HepG2 (cell line): Measurements from ENCODE around the gene PLSCR1. TPM values are rescaled to one million over a fixed set of nuclear protein-coding genes. Genes with fewer than 3 reads are reported as not detected.

Source experiments
- ATAC-seq: fragments of 200-7000 bp; cut with Tn5 transposase; 3 replicates; pipeline ENCODE4 v1.9.1; 2020; ENCODE audit warnings: mild to moderate bottlenecking, moderate library complexity
- BruUV-seq: library from RNA; stranded (reverse); fragments of 400-500 nt; replicated peaks from 2 replicates; lab custom pipeline; 2021; lab: Mats Ljungman, UMichigan
- CTCF ChIA-PET: fragments of 300-600 bp; formaldehyde crosslinking; extraction: SDS; loops from one replicate; lab custom pipeline; 2021; ENCODE audit warnings: low total read pairs, inconsistent platforms, low intra/inter-chr PET ratio; lab: Yijun Ruan, JAX
- POLR2A ChIA-PET: fragments of 350-600 bp; sonication (Branson Sonifier 250); formaldehyde crosslinking; loops from one replicate; lab custom pipeline; 2020; ENCODE audit warnings: antibody characterized with exemption, inconsistent platforms; lab: Yijun Ruan, JAX
- DNase-seq: peaks from one replicate; pipeline ENCODE4 v3.0.0-alpha.2; 2015; ENCODE audit warnings: low spot score
- FAIRE-seq: peaks from 3 replicates; lab custom pipeline; 2011; peaks lifted over from hg19 to GRCh38; lab: Jason Lieb, UNC
- H2AFZ ChIP-seq: one replicate; pipeline ENCODE4 v1.6.1; 2011; ENCODE audit warnings: low read length, inconsistent platforms
- H3K27ac ChIP-seq: fragments of 300-600 bp; 3 replicates; pipeline ENCODE4 v1.8.0; 2011; ENCODE audit warnings: mixed run types, mild to moderate bottlenecking, mixed read lengths, low read length, inconsistent platforms; ENCODE audit not compliant: insufficient read depth; ENCODE audit errors: extremely low read length
- H3K27me3 ChIP-seq, 2 experiments: fragments of 200-600 bp in 1 of 2; 2 replicates in 1 of 2; 3 replicates in 1 of 2; pipeline versions ENCODE4 v1.6.0 to v1.8.0; 2011; ENCODE audit warnings: low read length in 2 of 2, mild to moderate bottlenecking in 2 of 2, moderate library complexity in 2 of 2, inconsistent platforms in 1 of 2; ENCODE audit not compliant: insufficient read depth in 2 of 2, control insufficient read depth in 1 of 2
- H3K36me3 ChIP-seq, 2 experiments: fragments of 200-600 bp in 1 of 2; replicated peaks in 1 of 2; 2 replicates in 1 of 2; 3 replicates in 1 of 2; pipeline versions ENCODE4 v1.5.1 to v1.8.0; 2011; ENCODE audit warnings: low read length in 2 of 2, inconsistent platforms in 1 of 2; ENCODE audit not compliant: insufficient read depth in 2 of 2, control insufficient read depth in 1 of 2
- H3K4me1 ChIP-seq: 2 replicates; pipeline ENCODE4 v1.5.1; 2012; ENCODE audit warnings: low read length, inconsistent platforms; ENCODE audit not compliant: insufficient read depth
- H3K4me2 ChIP-seq: 2 replicates; pipeline ENCODE4 v1.6.0; 2011; ENCODE audit warnings: low read depth, low read length, inconsistent platforms
- H3K4me3 ChIP-seq, 3 experiments: fragments of 200-600 bp in 1 of 3; sonication (generic), shearing (Covaris generic) in 1 of 3; replicated peaks in 1 of 3; 2 replicates each; pipeline ENCODE4 v1.5.1; 2011 to 2016; ENCODE audit warnings: low read length in 3 of 3, inconsistent platforms in 2 of 3, low read depth in 2 of 3, mild to moderate bottlenecking in 2 of 3, control low read depth in 1 of 3, mixed read lengths in 1 of 3; ENCODE audit not compliant: insufficient read depth in 1 of 3
- H3K79me2 ChIP-seq: one replicate; pipeline ENCODE4 v1.6.1; 2011; ENCODE audit warnings: low read length, inconsistent platforms; ENCODE audit not compliant: insufficient read depth
- H3K9ac ChIP-seq: 2 replicates; pipeline ENCODE4 v1.6.0; 2011; ENCODE audit warnings: mild to moderate bottlenecking, low read depth, low read length, inconsistent platforms; ENCODE audit not compliant: insufficient read depth
- H3K9me3 ChIP-seq: 2 replicates; pipeline ENCODE4 v1.5.1; 2012; ENCODE audit warnings: mild to moderate bottlenecking, low read length
- H4K20me1 ChIP-seq: 2 replicates; pipeline ENCODE4 v1.6.0; 2011; ENCODE audit warnings: inconsistent platforms, mild to moderate bottlenecking, low read length, moderate library complexity; ENCODE audit not compliant: insufficient read depth
- FOXC1 ChIP-seq: sonication (generic); formaldehyde crosslinking; IDR thresholded peaks from 2 replicates; pipeline ENCODE4 v1.8.0; 2022; ENCODE audit warnings: mild to moderate bottlenecking, missing genetic modification reagents, borderline replicate concordance
- MAFF ChIP-seq: IDR thresholded peaks from 2 replicates; pipeline ENCODE4 v1.6.1; 2011; ENCODE audit warnings: low read depth, low read length, improper control_type of control experiment
- MAFK ChIP-seq, 2 experiments: IDR thresholded peaks in 1 of 2; conservative IDR thresholded peaks in 1 of 2; 2 replicates each; pipeline ENCODE4 v1.6.1; 2011; ENCODE audit warnings: improper control_type of control experiment in 2 of 2, low read length in 2 of 2
- PAF1 ChIP-seq: IDR thresholded peaks from 2 replicates; pipeline ENCODE4 v1.6.1; 2016; ENCODE audit warnings: missing genetic modification reagents, missing compliant biosample characterization
- PHB2 ChIP-seq: fragments of 450-650 bp; IDR thresholded peaks from 2 replicates; pipeline ENCODE4 v1.6.1; 2018; ENCODE audit not compliant: partially characterized antibody
- SIN3A ChIP-seq: IDR thresholded peaks from 2 replicates; pipeline ENCODE4 v1.6.1; 2011; ENCODE audit warnings: low read depth, mild to moderate bottlenecking, control low read depth, low read length, borderline replicate concordance
- TMF1 ChIP-seq: sonication (generic); formaldehyde crosslinking; IDR thresholded peaks from 2 replicates; pipeline ENCODE4 v1.8.1; 2022; ENCODE audit warnings: low read depth, missing genetic modification reagents
- ZNF446 ChIP-seq: sonication (generic); formaldehyde crosslinking; IDR thresholded peaks from 2 replicates; pipeline ENCODE4 v1.5.0; 2020; ENCODE audit warnings: mild to moderate bottlenecking, missing genetic modification reagents
- WGBS: methylation state at CpG from one replicate; pipeline ENCODE4 v1.1.6; 2017; ENCODE audit warnings: low lambda C conversion rate; 5-methylcytosine and 5-hydroxymethylcytosine counted together
- in situ Hi-C: cut with HindIII; loops from 2 replicates; pipeline ENCODE4 v1.10.0; 2017; ENCODE audit warnings: low pct_unique_long_range_greater_than_20kb; ENCODE audit not compliant: extremely low pct_ligation_motif_present
- intact Hi-C: fragments of 100-400 bp; cut with micrococcal nuclease; formaldehyde crosslinking; loops from one replicate; pipeline ENCODE4 v1.10.0; 2022; ENCODE audit not compliant: unreplicated experiment
- polyA plus RNA-seq, 8 experiments: library from polyadenylated mRNA; depleted of rRNA in 3 of 8; stranded (reverse) in 7 of 8; unstranded in 1 of 8; fragments of >200 nt; fragmentation: Illumina TruSeq in 4 of 8; extraction: Trizol in 4 of 8; gene quantifications; 2 replicates each; pipeline versions ENCODE4 v1.2.1 to v1.2.3, GENCODE V29; 2011 to 2016; ENCODE audit warnings: low read depth in 4 of 8, missing spikeins in 1 of 8, mixed read lengths in 1 of 8; ENCODE audit not compliant: insufficient read depth in 1 of 8
- total RNA-seq, 5 experiments: library from RNA; depleted of rRNA; stranded (reverse); fragments of >200 nt; fragmentation: Illumina TruSeq; extraction: Trizol; gene quantifications; 2 replicates each; pipeline ENCODE4 v1.2.3, GENCODE V29; 2016; ENCODE audit warnings: low read depth in 1 of 5
- TF ChIP-seq, protein P1 (sequence below): sonication (generic); formaldehyde crosslinking; IDR thresholded peaks from 2 replicates; pipeline ENCODE4 v1.5.1; 2020; ENCODE audit warnings: mild to moderate bottlenecking, missing genetic modification reagents, moderate library complexity
- TF ChIP-seq, protein P2 (sequence below): sonication (generic); formaldehyde crosslinking; IDR thresholded peaks from 2 replicates; pipeline ENCODE4 v1.4.0; 2020; ENCODE audit warnings: mild to moderate bottlenecking, missing genetic modification reagents
- TF ChIP-seq, protein P3 (sequence below): sonication (generic); formaldehyde crosslinking; IDR thresholded peaks from 2 replicates; pipeline ENCODE4 v1.4.0; 2020; ENCODE audit warnings: missing genetic modification reagents, mild to moderate bottlenecking, borderline replicate concordance
- TF ChIP-seq, protein P4 (sequence below): sonication (generic); formaldehyde crosslinking; IDR thresholded peaks from 2 replicates; pipeline ENCODE4 v1.8.0; 2022; ENCODE audit warnings: missing genetic modification reagents, mild to moderate bottlenecking, moderate library complexity, borderline replicate concordance

The PLSCR1 gene
- total and polyA plus RNA-seq, 2 of the 13 experiments (the other 11 are each of a cell fraction or from before 2014, with no cell fraction given) = 33.8 to 34.1 TPM

DNA sequence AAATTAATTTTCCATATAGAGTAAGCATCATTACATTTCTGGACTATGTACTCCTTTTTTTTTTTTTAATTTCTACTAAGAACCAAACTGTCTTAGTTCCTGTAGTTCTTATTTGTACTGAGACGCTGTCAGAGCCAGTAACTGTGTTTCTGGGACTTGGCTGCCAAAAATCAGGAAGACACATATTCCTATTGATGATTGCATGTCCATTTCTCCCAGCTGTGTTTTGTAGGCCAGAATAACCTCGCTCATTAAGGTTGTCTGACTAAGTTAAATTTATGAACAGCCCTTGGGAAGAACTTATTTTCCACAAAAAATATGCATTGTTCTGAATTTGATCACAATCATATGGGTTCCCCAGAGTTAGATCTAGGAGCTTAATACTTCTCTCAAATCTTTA, 31.2 kb upstream of the PLSCR1 start (continued):
- TF ChIP-seq, protein P1, sequence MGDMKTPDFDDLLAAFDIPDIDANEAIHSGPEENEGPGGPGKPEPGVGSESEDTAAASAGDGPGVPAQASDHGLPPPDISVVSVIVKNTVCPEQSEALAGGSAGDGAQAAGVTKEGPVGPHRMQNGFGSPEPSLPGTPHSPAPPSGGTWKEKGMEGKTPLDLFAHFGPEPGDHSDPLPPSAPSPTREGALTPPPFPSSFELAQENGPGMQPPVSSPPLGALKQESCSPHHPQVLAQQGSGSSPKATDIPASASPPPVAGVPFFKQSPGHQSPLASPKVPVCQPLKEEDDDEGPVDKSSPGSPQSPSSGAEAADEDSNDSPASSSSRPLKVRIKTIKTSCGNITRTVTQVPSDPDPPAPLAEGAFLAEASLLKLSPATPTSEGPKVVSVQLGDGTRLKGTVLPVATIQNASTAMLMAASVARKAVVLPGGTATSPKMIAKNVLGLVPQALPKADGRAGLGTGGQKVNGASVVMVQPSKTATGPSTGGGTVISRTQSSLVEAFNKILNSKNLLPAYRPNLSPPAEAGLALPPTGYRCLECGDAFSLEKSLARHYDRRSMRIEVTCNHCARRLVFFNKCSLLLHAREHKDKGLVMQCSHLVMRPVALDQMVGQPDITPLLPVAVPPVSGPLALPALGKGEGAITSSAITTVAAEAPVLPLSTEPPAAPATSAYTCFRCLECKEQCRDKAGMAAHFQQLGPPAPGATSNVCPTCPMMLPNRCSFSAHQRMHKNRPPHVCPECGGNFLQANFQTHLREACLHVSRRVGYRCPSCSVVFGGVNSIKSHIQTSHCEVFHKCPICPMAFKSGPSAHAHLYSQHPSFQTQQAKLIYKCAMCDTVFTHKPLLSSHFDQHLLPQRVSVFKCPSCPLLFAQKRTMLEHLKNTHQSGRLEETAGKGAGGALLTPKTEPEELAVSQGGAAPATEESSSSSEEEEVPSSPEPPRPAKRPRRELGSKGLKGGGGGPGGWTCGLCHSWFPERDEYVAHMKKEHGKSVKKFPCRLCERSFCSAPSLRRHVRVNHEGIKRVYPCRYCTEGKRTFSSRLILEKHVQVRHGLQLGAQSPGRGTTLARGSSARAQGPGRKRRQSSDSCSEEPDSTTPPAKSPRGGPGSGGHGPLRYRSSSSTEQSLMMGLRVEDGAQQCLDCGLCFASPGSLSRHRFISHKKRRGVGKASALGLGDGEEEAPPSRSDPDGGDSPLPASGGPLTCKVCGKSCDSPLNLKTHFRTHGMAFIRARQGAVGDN = no peak
- no peak for TF ChIP-seq SIN3A
- TF ChIP-seq PAF1 = no peak
- no peak for TF ChIP-seq PHB2
- TF ChIP-seq ZNF446 = no peak
- TF ChIP-seq, protein P2, sequence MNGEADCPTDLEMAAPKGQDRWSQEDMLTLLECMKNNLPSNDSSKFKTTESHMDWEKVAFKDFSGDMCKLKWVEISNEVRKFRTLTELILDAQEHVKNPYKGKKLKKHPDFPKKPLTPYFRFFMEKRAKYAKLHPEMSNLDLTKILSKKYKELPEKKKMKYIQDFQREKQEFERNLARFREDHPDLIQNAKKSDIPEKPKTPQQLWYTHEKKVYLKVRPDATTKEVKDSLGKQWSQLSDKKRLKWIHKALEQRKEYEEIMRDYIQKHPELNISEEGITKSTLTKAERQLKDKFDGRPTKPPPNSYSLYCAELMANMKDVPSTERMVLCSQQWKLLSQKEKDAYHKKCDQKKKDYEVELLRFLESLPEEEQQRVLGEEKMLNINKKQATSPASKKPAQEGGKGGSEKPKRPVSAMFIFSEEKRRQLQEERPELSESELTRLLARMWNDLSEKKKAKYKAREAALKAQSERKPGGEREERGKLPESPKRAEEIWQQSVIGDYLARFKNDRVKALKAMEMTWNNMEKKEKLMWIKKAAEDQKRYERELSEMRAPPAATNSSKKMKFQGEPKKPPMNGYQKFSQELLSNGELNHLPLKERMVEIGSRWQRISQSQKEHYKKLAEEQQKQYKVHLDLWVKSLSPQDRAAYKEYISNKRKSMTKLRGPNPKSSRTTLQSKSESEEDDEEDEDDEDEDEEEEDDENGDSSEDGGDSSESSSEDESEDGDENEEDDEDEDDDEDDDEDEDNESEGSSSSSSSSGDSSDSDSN (CRISPR knock-in tag) = no peak

DNA sequence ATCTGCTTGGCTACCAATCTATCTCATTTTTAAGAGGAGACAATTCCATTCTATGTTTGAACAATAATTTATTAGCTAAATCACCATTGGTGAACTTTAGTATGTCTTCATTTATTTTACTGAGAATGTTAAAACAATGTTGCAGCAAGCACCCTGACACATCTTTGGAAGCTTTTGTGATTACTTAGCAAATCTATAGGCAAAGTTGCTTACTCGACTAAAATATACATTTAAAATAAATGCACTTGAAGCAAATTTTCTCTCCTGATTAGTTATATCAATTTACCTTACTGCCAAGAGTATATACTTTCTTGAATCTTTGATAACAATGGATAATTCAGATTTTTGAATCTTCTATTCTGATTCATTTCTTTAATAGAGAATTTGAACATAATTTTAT, 29.8 kb upstream of the PLSCR1 start:
- no peak for DNase-seq
- intact Hi-C loops (no loop called here), in situ Hi-C loops (loop anchor here (10.0 kb wide), 2 partner anchors 239 to 509 kb away; no protein-coding TSS in a partner anchor)
- FAIRE-seq = no peak
- Histone ChIP-seq H3K79me2 (no peaks in the 10 kb centered on the region), H3K27ac (no peak overlapping the region), H3K27me3 (0 out of 5 replicates have a peak, but pooled peaks cover 0 to 3% of the 10 kb centered on the region in 2 experiments), H3K4me2 (no peak overlapping the region), H3K9ac (no peak overlapping the region), H3K4me3 (no peak overlapping the region), H4K20me1 (no peaks in the 10 kb centered on the region), H3K9me3 (no peaks in the 10 kb centered on the region), H3K36me3 (no peaks in the 10 kb centered on the region), H2AFZ (no peak overlapping the region), H3K4me1 (no peaks in the 10 kb centered on the region)
- no peak for ATAC-seq
- ChIA-PET POLR2A (interaction anchor here (1.5 kb wide), 1 partner anchor 29 kb away, joined by 3 read pairs; the partner anchor contains the start of gene PLSCR1), CTCF (no interaction called here)
- TF ChIP-seq TMF1 (CRISPR knock-in tag) (no peak), MAFK (conservative IDR thresholded peaks at IDR 0.05 in 1 of 2, IDR thresholded peaks at IDR 0.05 in 1 of 2; ENCODE audit: low read length in 2 of 2) (peak; percentile 73 to 82), MAFF (peak; percentile 85), FOXC1 (CRISPR knock-in tag) (no peak)
- TF ChIP-seq, protein P3, sequence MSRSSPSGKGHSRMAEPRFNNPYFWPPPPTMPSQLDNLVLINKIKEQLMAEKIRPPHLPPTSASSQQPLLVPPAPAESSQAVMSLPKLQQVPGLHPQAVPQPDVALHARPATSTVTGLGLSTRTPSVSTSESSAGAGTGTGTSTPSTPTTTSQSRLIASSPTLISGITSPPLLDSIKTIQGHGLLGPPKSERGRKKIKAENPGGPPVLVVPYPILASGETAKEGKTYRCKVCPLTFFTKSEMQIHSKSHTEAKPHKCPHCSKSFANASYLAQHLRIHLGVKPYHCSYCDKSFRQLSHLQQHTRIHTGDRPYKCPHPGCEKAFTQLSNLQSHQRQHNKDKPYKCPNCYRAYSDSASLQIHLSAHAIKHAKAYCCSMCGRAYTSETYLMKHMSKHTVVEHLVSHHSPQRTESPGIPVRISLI (CRISPR knock-in tag) = no peak
- TF ChIP-seq, protein P4, sequence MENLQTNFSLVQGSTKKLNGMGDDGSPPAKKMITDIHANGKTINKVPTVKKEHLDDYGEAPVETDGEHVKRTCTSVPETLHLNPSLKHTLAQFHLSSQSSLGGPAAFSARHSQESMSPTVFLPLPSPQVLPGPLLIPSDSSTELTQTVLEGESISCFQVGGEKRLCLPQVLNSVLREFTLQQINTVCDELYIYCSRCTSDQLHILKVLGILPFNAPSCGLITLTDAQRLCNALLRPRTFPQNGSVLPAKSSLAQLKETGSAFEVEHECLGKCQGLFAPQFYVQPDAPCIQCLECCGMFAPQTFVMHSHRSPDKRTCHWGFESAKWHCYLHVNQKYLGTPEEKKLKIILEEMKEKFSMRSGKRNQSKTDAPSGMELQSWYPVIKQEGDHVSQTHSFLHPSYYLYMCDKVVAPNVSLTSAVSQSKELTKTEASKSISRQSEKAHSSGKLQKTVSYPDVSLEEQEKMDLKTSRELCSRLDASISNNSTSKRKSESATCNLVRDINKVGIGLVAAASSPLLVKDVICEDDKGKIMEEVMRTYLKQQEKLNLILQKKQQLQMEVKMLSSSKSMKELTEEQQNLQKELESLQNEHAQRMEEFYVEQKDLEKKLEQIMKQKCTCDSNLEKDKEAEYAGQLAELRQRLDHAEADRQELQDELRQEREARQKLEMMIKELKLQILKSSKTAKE (CRISPR knock-in tag) = no peak
- 0% methylated on average over 1 of the region's 1 CpG for WGBS
- BruUV-seq = no TSS peak
